Parathyroid adenoma (tissue), 2 donors: Measurements from ENCODE around the gene SLC44A5.

Source experiments
- H2AFZ ChIP-seq: fragments of 300-600 bp; sonication (generic); one replicate; pipeline ENCODE4 v1.7.0; 2017; ENCODE audit warnings: antibody characterized with exemption, mild to moderate bottlenecking
- H3K27ac ChIP-seq: fragments of 300-600 bp; sonication (generic); one replicate; pipeline ENCODE4 v1.7.0; 2017
- H3K27me3 ChIP-seq: fragments of 300-600 bp; sonication (generic); one replicate; pipeline ENCODE4 v1.7.0; 2017; ENCODE audit warnings: low read length; ENCODE audit not compliant: control insufficient read depth, insufficient read depth
- H3K36me3 ChIP-seq: fragments of 300-600 bp; sonication (generic); one replicate; pipeline ENCODE4 v1.7.0; 2017; ENCODE audit warnings: low read length; ENCODE audit not compliant: control insufficient read depth, insufficient read depth
- H3K4me1 ChIP-seq: fragments of 300-600 bp; sonication (generic); one replicate; pipeline ENCODE4 v1.7.0; 2017; ENCODE audit warnings: control low read depth
- H3K4me2 ChIP-seq: fragments of 300-600 bp; sonication (generic); one replicate; pipeline ENCODE4 v1.7.0; 2017; ENCODE audit warnings: low read length
- H3K4me3 ChIP-seq: fragments of 300-600 bp; sonication (generic); one replicate; pipeline ENCODE4 v1.7.0; 2017; ENCODE audit warnings: low read depth, low read length
- H3K79me2 ChIP-seq: fragments of 300-600 bp; sonication (generic); one replicate; pipeline ENCODE4 v1.7.0; 2017; ENCODE audit warnings: control low read depth
- H3K9ac ChIP-seq: fragments of 300-600 bp; sonication (generic); one replicate; pipeline ENCODE4 v1.7.0; 2017; ENCODE audit warnings: mild to moderate bottlenecking
- H3K9me3 ChIP-seq: fragments of 300-600 bp; sonication (generic); one replicate; pipeline ENCODE4 v1.7.0; 2017; ENCODE audit warnings: low read length; ENCODE audit not compliant: control insufficient read depth
- TF ChIP-seq, protein P1 (sequence below): fragments of 300-600 bp; sonication (generic); IDR thresholded peaks from one replicate; pipeline ENCODE4 v1.7.0; 2017; ENCODE audit warnings: antibody characterized with exemption, mild to moderate bottlenecking
- donor health status: primary hyperparathyroidism.

The SLC44A5 gene

DNA sequence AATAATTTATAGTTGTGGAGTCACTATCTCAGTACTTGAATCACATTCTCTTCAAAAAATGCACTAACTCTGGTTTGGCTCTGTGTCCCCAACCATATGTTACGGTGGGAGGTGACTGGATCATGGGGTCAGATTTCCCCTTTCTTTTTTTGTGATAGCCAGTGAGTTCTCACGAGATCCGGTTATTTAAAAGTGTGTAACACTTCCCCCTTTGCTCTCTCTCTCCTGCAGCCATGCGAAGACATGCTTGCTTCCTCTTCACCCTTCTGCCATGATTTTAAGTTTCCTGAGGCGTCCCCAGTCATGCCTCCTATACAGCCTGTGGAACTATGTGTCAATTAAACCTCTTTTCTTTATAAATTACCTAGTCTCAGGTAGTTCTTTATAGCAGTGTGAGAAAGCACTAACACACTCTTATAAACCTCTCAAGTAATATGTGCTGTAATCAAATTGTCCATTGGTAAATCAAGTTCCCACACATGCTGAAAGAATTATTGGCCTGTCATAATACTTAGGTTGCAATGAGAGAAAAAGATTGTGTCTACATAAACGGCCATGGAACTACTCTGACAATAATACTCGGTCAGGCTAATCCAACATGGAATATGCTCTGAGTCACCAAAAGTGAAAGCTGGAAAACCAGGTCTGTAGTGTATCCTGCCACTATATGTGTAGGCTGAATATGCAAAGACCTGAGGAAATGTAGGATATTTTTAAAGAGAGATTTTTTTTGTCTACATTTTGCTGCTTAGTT, 107.5 kb downstream of the SLC44A5 start:
- H3K4me1 ChIP-seq: no peaks in the 10 kb centered on the region
- H3K27ac ChIP-seq: no peak overlapping the region
- H2AFZ ChIP-seq: no peak overlapping the region

DNA sequence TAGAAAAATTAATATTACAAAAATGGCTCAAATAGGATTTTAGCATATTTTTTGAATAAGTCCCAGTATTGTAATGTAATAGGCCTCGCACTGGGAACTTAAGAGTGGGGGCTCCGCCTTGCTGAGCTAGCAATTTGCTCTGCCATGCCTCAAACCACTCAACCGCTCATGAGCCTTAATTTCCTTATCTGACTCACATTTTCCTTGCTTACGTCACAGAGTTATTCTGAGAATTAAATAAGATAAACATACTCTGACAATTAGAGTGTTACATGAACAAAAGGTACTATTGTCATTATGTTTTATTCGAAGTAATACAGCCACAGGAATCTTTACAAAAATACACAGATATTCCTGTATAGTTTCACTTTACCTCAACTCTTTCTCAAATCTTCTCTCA, 108.1 kb downstream of the SLC44A5 start:
- TF ChIP-seq, protein P1, sequence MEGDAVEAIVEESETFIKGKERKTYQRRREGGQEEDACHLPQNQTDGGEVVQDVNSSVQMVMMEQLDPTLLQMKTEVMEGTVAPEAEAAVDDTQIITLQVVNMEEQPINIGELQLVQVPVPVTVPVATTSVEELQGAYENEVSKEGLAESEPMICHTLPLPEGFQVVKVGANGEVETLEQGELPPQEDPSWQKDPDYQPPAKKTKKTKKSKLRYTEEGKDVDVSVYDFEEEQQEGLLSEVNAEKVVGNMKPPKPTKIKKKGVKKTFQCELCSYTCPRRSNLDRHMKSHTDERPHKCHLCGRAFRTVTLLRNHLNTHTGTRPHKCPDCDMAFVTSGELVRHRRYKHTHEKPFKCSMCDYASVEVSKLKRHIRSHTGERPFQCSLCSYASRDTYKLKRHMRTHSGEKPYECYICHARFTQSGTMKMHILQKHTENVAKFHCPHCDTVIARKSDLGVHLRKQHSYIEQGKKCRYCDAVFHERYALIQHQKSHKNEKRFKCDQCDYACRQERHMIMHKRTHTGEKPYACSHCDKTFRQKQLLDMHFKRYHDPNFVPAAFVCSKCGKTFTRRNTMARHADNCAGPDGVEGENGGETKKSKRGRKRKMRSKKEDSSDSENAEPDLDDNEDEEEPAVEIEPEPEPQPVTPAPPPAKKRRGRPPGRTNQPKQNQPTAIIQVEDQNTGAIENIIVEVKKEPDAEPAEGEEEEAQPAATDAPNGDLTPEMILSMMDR: no peak
- no peaks in the 10 kb centered on the region for H3K4me1 ChIP-seq
- H3K27ac ChIP-seq: no peak overlapping the region
- H3K4me2 ChIP-seq: no peak overlapping the region
- no peak overlapping the region for H3K4me3 ChIP-seq
- H3K9ac ChIP-seq: no peak overlapping the region
- no peaks in the 10 kb centered on the region for H3K27me3 ChIP-seq
- no peak overlapping the region for H2AFZ ChIP-seq
- H3K36me3 ChIP-seq: no peaks in the 10 kb centered on the region
- no peaks in the 10 kb centered on the region for H3K9me3 ChIP-seq
- no peaks in the 10 kb centered on the region for H3K79me2 ChIP-seq

More for the DNA sequence above, 107.5 kb downstream of the SLC44A5 start:
- Histone ChIP-seq H3K36me3 (no peaks in the 10 kb centered on the region), H3K79me2 (no peaks in the 10 kb centered on the region), H3K4me2 (no peak overlapping the region), H3K9me3 (no peaks in the 10 kb centered on the region), H3K9ac (no peak overlapping the region), H3K4me3 (no peak overlapping the region), H3K27me3 (no peaks in the 10 kb centered on the region)
- TF ChIP-seq, protein P1: no peak

DNA sequence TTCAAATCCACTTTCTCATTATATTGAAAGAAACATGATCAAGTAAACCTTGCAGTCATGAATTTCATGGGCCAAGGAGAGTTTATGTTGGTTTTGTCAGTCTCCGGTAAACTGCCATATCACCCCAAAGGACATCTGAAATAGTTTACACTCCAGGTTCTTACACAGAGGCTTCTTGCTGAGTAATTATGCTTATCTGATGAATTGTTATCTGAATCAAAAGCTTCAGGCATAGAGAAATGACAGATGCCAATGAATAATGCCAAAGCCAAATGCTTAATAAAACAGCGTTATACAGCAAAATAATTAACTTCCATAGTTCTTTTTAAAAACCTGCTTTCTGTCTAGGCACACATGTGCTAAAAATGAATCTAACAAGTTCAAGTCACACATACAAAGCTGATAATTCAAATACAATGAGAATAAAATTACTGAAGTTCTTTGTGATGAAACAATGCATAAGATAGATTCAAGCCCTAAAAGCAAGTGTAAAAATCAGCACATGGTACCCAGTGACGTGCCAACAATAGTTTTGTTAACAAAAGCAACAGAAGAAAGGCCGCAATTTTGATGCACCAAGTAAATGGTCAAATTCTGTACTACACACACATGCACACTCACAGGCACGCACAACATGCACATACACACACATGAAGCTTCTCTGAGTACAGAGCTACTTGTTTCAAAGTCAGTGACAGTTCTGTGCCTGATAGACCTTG, 109.2 kb downstream of the SLC44A5 start:
- no peak overlapping the region for H2AFZ ChIP-seq
- H3K36me3 ChIP-seq: no peaks in the 10 kb centered on the region
- H3K9ac ChIP-seq: no peak overlapping the region
- H3K4me3 ChIP-seq: no peak overlapping the region
- H3K27ac ChIP-seq: no peak overlapping the region
- no peaks in the 10 kb centered on the region for H3K4me1 ChIP-seq
- no peaks in the 10 kb centered on the region for H3K27me3 ChIP-seq
- no peak overlapping the region for H3K4me2 ChIP-seq
- TF ChIP-seq, protein P1: no peak
- no peaks in the 10 kb centered on the region for H3K9me3 ChIP-seq
- H3K79me2 ChIP-seq: no peaks in the 10 kb centered on the region

DNA sequence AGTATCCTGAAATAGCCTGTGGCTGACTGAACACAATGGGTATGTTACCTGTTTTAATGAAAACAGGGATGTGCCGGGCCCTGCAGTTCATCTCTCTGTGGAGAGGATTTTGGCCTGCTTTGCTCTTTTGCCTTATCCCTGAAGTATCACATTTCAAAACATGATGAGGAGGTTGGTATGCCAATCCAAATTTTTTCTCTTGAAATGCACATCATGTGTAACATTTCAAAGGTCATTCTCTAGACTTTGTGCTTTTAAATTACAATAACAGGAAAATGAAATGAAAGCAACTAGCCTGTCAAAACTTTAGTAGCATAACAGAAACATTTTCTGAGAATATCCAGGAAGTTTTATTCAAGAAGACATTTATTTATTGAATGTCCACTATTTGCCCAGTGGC, 118.9 kb downstream of the SLC44A5 start:
- no peak overlapping the region for H3K4me3 ChIP-seq
- no peak overlapping the region for H3K4me2 ChIP-seq
- no peak overlapping the region for H3K9ac ChIP-seq
- no peak overlapping the region for H3K27ac ChIP-seq
- no peaks in the 10 kb centered on the region for H3K4me1 ChIP-seq
- no peaks in the 10 kb centered on the region for H3K27me3 ChIP-seq
- TF ChIP-seq, protein P1: no peak
- H3K36me3 ChIP-seq: no peaks in the 10 kb centered on the region
- no peaks in the 10 kb centered on the region for H3K9me3 ChIP-seq
- no peak overlapping the region for H2AFZ ChIP-seq
- H3K79me2 ChIP-seq: no peaks in the 10 kb centered on the region
